ENCODE results near the gene RASGRF2. TPM values are rescaled to one million over a fixed set of nuclear protein-coding genes. Genes with fewer than 3 reads are reported as not detected.
"Not testable (repeated sequence)": the region's sequence is repeated elsewhere in the genome, so short reads cannot be mapped to it uniquely, and the experiment has no call there.

The RASGRF2 gene
- total and polyA plus RNA-seq, 7 experiments from 2014 or later = 9.8 to 55.2 (median 30.9) TPM

DNA sequence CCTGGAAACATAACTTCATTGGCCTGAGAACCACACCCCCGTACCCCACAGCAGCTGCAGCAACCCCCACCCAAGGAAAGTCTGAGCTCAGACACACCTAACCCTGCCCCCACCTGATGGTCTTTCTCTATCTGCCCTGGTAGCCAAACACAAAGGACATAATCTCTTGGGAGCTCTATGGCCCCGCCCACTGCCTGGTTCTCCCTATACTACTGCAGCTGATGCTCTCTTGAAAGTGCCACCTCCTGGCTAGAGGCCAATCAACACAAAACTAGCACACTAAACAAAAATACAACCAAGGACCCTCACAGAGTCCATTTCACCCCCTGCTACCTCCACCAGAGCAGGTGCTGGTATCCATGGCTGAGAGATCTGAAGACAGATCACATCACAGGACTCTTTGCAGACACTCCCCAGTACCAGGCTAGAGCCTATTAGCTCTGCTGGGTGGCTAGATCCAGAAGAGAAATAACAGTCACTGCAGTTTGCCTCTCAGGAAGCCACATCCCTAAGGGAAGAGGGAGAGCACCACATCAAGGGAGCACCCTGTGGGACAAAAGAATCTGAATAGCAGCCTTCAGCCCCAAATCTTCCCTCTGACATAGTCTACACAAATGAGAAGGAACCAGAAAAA, 310.3 kb downstream of the RASGRF2 start:
- H3K4me1 ChIP-seq (ENCODE audit: control insufficient read depth in 2 of 2, insufficient read depth in 2 of 2, low read length in 2 of 2); intact Hi-C loops (cut with micrococcal nuclease); H3K9me3 ChIP-seq (ENCODE audit: control insufficient read depth in 2 of 3, low read length in 3 of 3); POLR2A ChIA-PET; H3K36me3 ChIP-seq (ENCODE audit: control insufficient read depth in 2 of 3, insufficient read depth in 3 of 3, low read length in 3 of 3); DNase-seq; ATAC-seq; H3K4me3 ChIP-seq (ENCODE audit: low read length); H3K27me3 Mint-ChIP-seq; H3K27me3 ChIP-seq (ENCODE audit: control insufficient read depth in 2 of 2, insufficient read depth in 2 of 2, low read length in 2 of 2); CTCF ChIA-PET; H3K4me3 Mint-ChIP-seq; H3K27ac ChIP-seq (ENCODE audit: low read depth, low read length): not testable (repeated sequence)
- H3K4me1 Mint-ChIP-seq = peaks cover 0 to 42% (median 17%) of the 10 kb centered on the region in 7 donors
- peak overlapping the region in 2 of 9 donors; percentile 38 to 65 for H3K27ac Mint-ChIP-seq
- peaks cover 12 to 50% (median 34%) of the 10 kb centered on the region in 11 donors for H3K9me3 Mint-ChIP-seq
- H3K36me3 Mint-ChIP-seq = peaks cover 14 to 65% (median 58%) of the 10 kb centered on the region in 5 donors

Measured in naive thymus-derived CD4-positive, alpha-beta T cell (primary cell).